K562 (cell line): ENCODE measurements around the gene CTSZ. TPM values are rescaled to one million over a fixed set of nuclear protein-coding genes. Genes with fewer than 3 reads are reported as not detected.

Source experiments
- BRD9 ChIP-seq: fragments of 450-650 bp; IDR thresholded peaks from 2 replicates; pipeline ENCODE4 v1.6.1; 2018; ENCODE audit warnings: low read depth; ENCODE audit not compliant: partially characterized antibody
- CCNT2 ChIP-seq: IDR thresholded peaks from 2 replicates; pipeline ENCODE4 v1.6.1; 2011; ENCODE audit warnings: borderline replicate concordance, low read depth, mild to moderate bottlenecking, moderate library complexity, mixed read lengths, low read length; ENCODE audit not compliant: insufficient read length; ENCODE audit errors: extremely low read depth
- COPS2 ChIP-seq: fragments of 450-650 bp; conservative IDR thresholded peaks from 2 replicates; pipeline ENCODE4 v1.6.1; 2016; ENCODE audit warnings: mild to moderate bottlenecking, moderate library complexity
- DIDO1 ChIP-seq: fragments of 450-650 bp; IDR thresholded peaks from 2 replicates; pipeline ENCODE4 v1.6.1; 2016; ENCODE audit warnings: low read depth, missing biosample characterization, missing genetic modification characterization
- EP400 ChIP-seq: fragments of 450-650 bp; IDR thresholded peaks from 2 replicates; pipeline ENCODE4 v1.6.1; 2017; ENCODE audit warnings: antibody characterized with exemption, mild to moderate bottlenecking, moderate library complexity
- GATAD2B ChIP-seq: fragments of 450-650 bp; IDR thresholded peaks from 2 replicates; pipeline ENCODE4 v1.6.1; 2017; ENCODE audit warnings: mild to moderate bottlenecking, borderline replicate concordance
- HINFP ChIP-seq: fragments of 450-650 bp; conservative IDR thresholded peaks from 2 replicates; pipeline ENCODE4 v1.6.1; 2016; ENCODE audit warnings: missing genetic modification characterization, low read depth, mild to moderate bottlenecking, control low read depth, missing compliant biosample characterization
- HNRNPUL1 ChIP-seq: fragments of 200-400 bp; formaldehyde crosslinking; IDR thresholded peaks from 2 replicates; pipeline ENCODE4 v1.6.1; 2017; ENCODE audit warnings: low read length
- LCOR ChIP-seq: sonication (generic); formaldehyde crosslinking; IDR thresholded peaks from 2 replicates; pipeline ENCODE4 v1.8.0; 2022; ENCODE audit warnings: mild to moderate bottlenecking, missing genetic modification reagents
- MED1 ChIP-seq: sonication (generic); formaldehyde crosslinking; IDR thresholded peaks from 2 replicates; pipeline ENCODE4 v1.8.1; 2023; ENCODE audit warnings: missing genetic modification reagents, borderline replicate concordance
- PHF20 ChIP-seq: fragments of 450-650 bp; IDR thresholded peaks from 2 replicates; pipeline ENCODE4 v1.6.1; 2018; ENCODE audit not compliant: partially characterized antibody
- RBBP5 ChIP-seq: fragments of 200-600 bp; sonication (generic); IDR thresholded peaks from 2 replicates; pipeline ENCODE4 v1.6.1; 2012; ENCODE audit warnings: borderline replicate concordance, mild to moderate bottlenecking, low read length, control low read depth, inconsistent platforms; ENCODE audit not compliant: insufficient read depth, poor library complexity, severe bottlenecking
- RBM15 ChIP-seq: fragments of 200-400 bp; formaldehyde crosslinking; IDR thresholded peaks from 2 replicates; pipeline ENCODE4 v1.6.1; 2018; ENCODE audit warnings: mild to moderate bottlenecking, low read length, moderate library complexity; ENCODE audit not compliant: insufficient read depth
- RREB1 ChIP-seq: fragments of 250-450 bp; sonication (Bioruptor Pico); IDR thresholded peaks from 2 replicates; pipeline ENCODE4 v1.4.0; 2020
- SMAD2 ChIP-seq: fragments of 150-350 bp; IDR thresholded peaks from 2 replicates; pipeline ENCODE4 v1.6.1; 2014; ENCODE audit warnings: low read depth, mild to moderate bottlenecking, low read length
- SMARCB1 ChIP-seq: IDR thresholded peaks from 2 replicates; pipeline ENCODE4 v1.6.1; 2011; ENCODE audit warnings: improper control_type of control experiment, low read depth; ENCODE audit not compliant: insufficient read length
- STAT5B ChIP-seq: fragments of 250-450 bp; sonication (Bioruptor Pico); IDR thresholded peaks from 2 replicates; pipeline ENCODE4 v1.8.0; 2021; ENCODE audit warnings: mild to moderate bottlenecking, inconsistent platforms
- TOE1 ChIP-seq, 2 experiments: fragments of 450-650 bp in 1 of 2; sonication (generic) in 1 of 2; formaldehyde crosslinking in 1 of 2; IDR thresholded peaks; 2 replicates each; pipeline versions ENCODE4 v1.7.1 to v1.8.0; 2016 to 2022; ENCODE audit warnings: borderline replicate concordance in 2 of 2, mild to moderate bottlenecking in 2 of 2, antibody characterized with exemption in 1 of 2, inconsistent platforms in 1 of 2, low read depth in 1 of 2, missing genetic modification reagents in 1 of 2, moderate library complexity in 1 of 2
- ZFP30 ChIP-seq: fragments of 250-450 bp; sonication (Bioruptor Pico); IDR thresholded peaks from 2 replicates; pipeline ENCODE4 v1.8.0; 2022; ENCODE audit warnings: moderate library complexity, mild to moderate bottlenecking, inconsistent platforms, borderline replicate concordance
- ZNF695 ChIP-seq: fragments of 450-650 bp; formaldehyde crosslinking; IDR thresholded peaks from 2 replicates; pipeline ENCODE4 v1.4.0; 2020; ENCODE audit warnings: mild to moderate bottlenecking, moderate library complexity
- polyA plus RNA-seq, 8 experiments: library from polyadenylated mRNA; depleted of rRNA in 4 of 8; stranded (reverse) in 5 of 8; unstranded in 3 of 8; fragments of >200 nt; fragmentation: Nextera tagmentation in 2 of 8; fragmentation: Illumina TruSeq in 1 of 8; extraction: Ambion mirVana in 2 of 8; extraction: Trizol in 1 of 8; gene quantifications; 2 replicates each; pipeline versions ENCODE4 v1.2.1 to v1.2.3, GENCODE V29; 2011 to 2014; ENCODE audit warnings: inconsistent platforms in 1 of 8, missing spikeins in 1 of 8
- total RNA-seq, 7 experiments: library from RNA; depleted of rRNA in 6 of 7; stranded (reverse); fragments of >200 nt in 6 of 7; fragmentation: Illumina TruSeq in 2 of 7; extraction: Trizol in 2 of 7; gene quantifications; 2 replicates each; pipeline versions ENCODE4 v1.2.1 to v1.2.3, GENCODE V29; 2011 to 2021; ENCODE audit warnings: low replicate concordance in 1 of 7

Gene CTSZ
- total and polyA plus RNA-seq, 9 of the 15 experiments (the other 6 are each of a cell fraction or from before 2014, with no cell fraction given) = 1.6 to 143 (median 82.8) TPM

- TF ChIP-seq RBBP5 = peak; percentile 93
- TF ChIP-seq LCOR = no peak
- TF ChIP-seq CCNT2 = peak; percentile 22
- no peak for TF ChIP-seq RREB1 (CRISPR knock-in tag)
- peak; percentile 34; the same call in 1 of the 2 replicates for TF ChIP-seq EP400
- TF ChIP-seq SMARCB1 = no peak
- no peak for TF ChIP-seq COPS2
- TF ChIP-seq PHF20 = peak; percentile 18
- no peak for TF ChIP-seq ZNF695 (CRISPR knock-in tag)
- TF ChIP-seq ZFP30 (CRISPR knock-in tag) = no peak
- no peak for TF ChIP-seq TOE1 (IDR thresholded peaks at IDR 0.05; ENCODE audit: borderline replicate concordance)
- TF ChIP-seq TOE1 (CRISPR knock-in tag; IDR thresholded peaks at IDR 0.05; ENCODE audit: borderline replicate concordance, low read depth) = no peak
- TF ChIP-seq MED1 = no peak
- no peak for TF ChIP-seq HNRNPUL1
- TF ChIP-seq DIDO1 (tag) = no peak
- TF ChIP-seq HINFP = no peak
- TF ChIP-seq SMAD2 = no peak
- no peak for TF ChIP-seq STAT5B (CRISPR knock-in tag)
- TF ChIP-seq BRD9 = no peak
- TF ChIP-seq RBM15 = no peak
- TF ChIP-seq GATAD2B = 0 out of 2 replicates have a peak, but pooled peaks have one; percentile 67
These were observed 26.1 kb downstream of the CTSZ start, which contains the start of gene NELFCD (continued) for GRCh38 chr20:58980711-58981627.
